ENCODE measurements around the gene GNB2.
A peak's percentile ranks its signal among the peaks of the same experiment; 100 is the strongest.

Gene GNB2

DNA sequence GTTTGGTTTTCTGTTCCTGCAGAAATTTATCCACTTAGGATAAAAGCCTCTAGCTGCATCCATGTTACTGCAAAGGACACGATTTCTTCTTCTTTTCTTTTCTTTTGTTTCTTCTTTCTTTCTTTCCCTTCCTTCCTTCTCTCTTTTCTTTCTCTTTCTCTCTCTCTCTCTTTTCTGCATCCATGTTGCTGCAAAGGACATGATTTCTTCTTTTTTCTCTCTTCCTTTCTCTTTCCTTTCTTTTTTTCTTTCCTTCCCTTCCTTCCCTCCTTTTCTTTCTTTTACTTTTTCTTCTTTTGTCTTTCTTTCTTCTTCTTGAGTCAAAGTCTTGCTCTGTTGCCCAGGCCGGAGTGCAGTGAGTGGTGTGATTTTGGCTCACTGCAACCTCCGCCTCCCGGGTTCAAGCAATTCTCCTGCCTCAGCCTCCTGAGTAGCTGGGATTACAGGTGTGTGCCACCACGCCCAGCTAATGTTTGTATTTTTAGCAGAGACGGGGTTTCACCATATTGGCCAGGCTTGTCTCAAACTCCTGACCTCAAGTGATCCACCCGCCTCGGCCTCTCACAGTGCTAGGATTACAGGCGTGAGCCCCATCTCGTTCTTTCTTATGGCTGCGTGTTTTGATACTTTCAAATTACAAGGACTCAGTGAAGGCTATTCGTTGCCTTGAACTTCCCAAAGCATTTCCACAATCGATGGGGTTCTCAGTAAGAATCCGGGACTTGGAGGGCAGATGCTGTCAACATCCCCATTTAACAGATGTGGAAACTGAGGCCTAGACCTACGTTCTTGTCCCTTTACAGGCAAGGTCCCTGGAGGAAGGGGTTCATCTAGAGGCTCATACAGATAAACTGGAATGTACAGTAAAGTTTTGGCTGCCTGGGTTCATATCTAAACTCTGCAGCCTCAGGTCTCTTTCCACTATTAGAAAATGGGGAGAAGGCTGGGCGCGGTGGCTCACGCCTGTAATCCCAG is 1.9 kb upstream of the GNB2 start:
- no peak for FAIRE-seq
- no peak for DNase-seq (ENCODE audit: insufficient read length, low spot score)
- no peak for TF ChIP-seq POLR2A (IDR thresholded peaks at IDR 0.05; ENCODE audit: low read depth, low read length)

DNA sequence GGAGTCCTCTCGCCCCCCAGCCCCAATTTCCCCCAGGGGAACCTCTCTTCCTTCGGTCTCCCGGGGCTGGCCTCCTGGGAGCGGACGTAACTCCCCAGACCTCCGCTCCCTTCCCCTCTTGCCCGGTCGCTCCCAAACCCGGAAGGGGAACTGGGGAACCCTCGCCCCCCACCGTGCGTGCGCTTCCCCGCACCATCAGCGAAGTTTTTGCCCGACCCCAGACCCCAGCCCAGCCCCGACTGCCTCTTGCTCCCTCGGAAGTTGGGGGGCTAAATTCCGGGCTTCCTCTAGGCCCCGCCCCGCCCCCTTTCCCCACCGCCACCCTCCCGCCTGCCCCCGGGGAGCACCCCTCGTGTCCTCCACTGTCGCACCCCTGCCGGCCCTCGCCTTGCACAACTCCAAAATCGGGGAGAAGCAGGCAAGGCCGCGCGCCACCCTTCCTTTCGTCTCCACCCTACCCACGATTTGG is 436 bp downstream of the GNB2 start:
- FAIRE-seq (no peak), DNase-seq (ENCODE audit: insufficient read length, low spot score) (no peak)
- 0 out of 2 replicates have a peak, but pooled peaks have one; percentile 12 for TF ChIP-seq POLR2A (IDR thresholded peaks at IDR 0.05; ENCODE audit: low read depth, low read length)

GRCh38 chr7:100674411-100675104 is 1.0 kb downstream of the GNB2 start:
- DNase-seq (ENCODE audit: insufficient read length, low spot score) (no peak), FAIRE-seq (no peak)
- no peak for TF ChIP-seq POLR2A (IDR thresholded peaks at IDR 0.05; ENCODE audit: low read depth, low read length)

GRCh38 chr7:100675105-100675451 is 1.5 kb downstream of the GNB2 start:
- FAIRE-seq (no peak), DNase-seq (ENCODE audit: insufficient read length, low spot score) (no peak)
- TF ChIP-seq POLR2A (IDR thresholded peaks at IDR 0.05; ENCODE audit: low read depth, low read length) = no peak

DNA sequence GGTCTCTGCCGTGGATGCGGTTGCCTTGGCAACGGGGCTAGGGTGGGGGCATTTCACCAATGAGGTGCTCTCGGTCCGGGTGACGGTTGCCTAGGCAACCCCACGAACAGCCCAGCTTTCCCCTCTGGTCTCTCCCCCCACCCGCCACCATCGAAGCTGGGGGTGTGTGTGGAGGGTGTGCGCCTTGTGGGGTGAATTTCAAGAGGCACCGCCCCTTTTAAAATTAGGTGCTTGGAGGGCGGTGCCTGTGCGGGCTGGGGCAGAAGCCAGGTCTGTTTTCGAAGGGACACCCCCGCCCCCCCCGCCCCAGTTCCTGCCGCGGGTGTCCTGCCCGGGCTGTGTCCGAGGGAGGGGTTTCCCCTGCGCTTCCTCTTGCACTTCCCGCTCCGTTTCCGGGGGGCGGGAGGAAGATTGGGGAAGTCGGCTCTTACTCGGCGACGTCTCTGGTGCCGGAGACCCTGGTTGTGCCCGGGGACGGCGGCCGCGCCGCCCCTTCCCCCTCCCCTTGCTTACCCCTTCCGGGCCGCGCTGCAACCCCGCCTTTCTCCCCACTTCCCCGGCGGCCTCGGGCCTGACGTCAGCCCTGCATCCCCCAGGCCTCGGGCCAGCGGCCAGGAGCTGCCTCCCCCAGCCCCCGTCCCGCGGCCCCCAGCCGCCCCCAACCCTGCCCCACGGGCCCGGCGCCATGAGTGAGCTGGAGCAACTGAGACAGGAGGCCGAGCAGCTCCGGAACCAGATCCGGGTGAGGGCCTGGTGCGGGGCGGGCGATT is 2.2 kb downstream of the GNB2 start:
- no peak for TF ChIP-seq POLR2A (IDR thresholded peaks at IDR 0.05; ENCODE audit: low read depth, low read length)
- FAIRE-seq (no peak), DNase-seq (ENCODE audit: insufficient read length, low spot score) (peak; percentile 75)

- no peak for TF ChIP-seq POLR2A (IDR thresholded peaks at IDR 0.05; ENCODE audit: low read depth, low read length)
- DNase-seq (ENCODE audit: insufficient read length, low spot score) (no peak), FAIRE-seq (no peak)
These were observed 3.2 kb downstream of the GNB2 start for GRCh38 chr7:100676501-100677306.

DNA sequence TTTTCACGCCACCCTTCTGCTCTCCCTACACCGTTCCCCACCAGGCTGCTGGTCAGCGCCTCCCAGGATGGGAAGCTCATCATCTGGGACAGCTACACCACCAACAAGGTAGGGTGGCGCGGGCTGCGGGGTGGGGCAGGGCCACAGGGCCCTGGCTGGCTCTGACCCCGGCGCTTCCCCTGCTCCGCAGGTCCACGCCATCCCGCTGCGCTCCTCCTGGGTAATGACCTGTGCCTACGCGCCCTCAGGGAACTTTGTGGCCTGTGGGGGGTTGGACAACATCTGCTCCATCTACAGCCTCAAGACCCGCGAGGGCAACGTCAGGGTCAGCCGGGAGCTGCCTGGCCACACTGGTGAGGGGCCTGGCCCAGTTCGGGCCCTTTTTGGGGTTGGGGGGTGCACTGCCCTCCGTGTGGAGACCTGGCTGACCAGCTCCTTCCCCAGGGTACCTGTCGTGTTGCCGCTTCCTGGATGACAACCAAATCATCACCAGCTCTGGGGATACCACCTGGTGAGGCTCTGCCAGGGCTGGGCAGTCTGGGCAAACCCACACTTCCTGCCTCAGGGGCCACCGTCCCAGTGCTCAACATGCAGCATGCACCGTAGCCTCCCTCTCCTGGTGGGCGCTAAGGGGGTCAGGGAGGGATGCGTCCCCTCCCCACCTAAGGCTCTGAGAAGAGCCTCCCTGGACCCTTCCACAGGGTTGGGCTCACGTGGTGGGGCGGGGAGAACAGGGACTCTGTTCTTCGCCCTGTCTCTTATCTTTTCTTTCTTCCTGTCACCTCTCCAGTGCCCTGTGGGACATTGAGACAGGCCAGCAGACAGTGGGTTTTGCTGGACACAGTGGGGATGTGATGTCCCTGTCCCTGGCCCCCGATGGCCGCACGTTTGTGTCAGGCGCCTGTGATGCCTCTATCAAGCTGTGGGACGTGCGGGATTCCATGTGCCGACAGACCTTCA is 4.0 kb downstream of the GNB2 start:
- FAIRE-seq = no peak
- TF ChIP-seq POLR2A (IDR thresholded peaks at IDR 0.05; ENCODE audit: low read depth, low read length) = no peak
- no peak for DNase-seq (ENCODE audit: insufficient read length, low spot score)

GRCh38 chr7:100678291-100678984 is 4.9 kb downstream of the GNB2 start:
- DNase-seq (ENCODE audit: insufficient read length, low spot score) (no peak), FAIRE-seq (no peak)
- TF ChIP-seq POLR2A (IDR thresholded peaks at IDR 0.05; ENCODE audit: low read depth, low read length) = no peak

GRCh38 chr7:100679129-100679926 is 5.8 kb downstream of the GNB2 start:
- DNase-seq (ENCODE audit: insufficient read length, low spot score) (no peak), FAIRE-seq (no peak)
- TF ChIP-seq POLR2A (IDR thresholded peaks at IDR 0.05; ENCODE audit: low read depth, low read length) = no peak

GRCh38 chr7:100679927-100680575 is 6.5 kb downstream of the GNB2 start:
- FAIRE-seq = no peak
- TF ChIP-seq POLR2A (IDR thresholded peaks at IDR 0.05; ENCODE audit: low read depth, low read length) = no peak
- DNase-seq (ENCODE audit: insufficient read length, low spot score) = no peak

All from H54 (cell line).